Ecto neural progenitor cell (in vitro differentiated cells): ENCODE data around the gene SNX17.

Source experiments
- DNase-seq: peaks from one replicate; pipeline ENCODE4 v3.0.0-alpha.2; 2018; ENCODE audit warnings: low spot score

The SNX17 gene

GRCh38 chr2:27369471-27370025 lies 868 bp upstream of the SNX17 start:
- DNase-seq: no peak

DNA sequence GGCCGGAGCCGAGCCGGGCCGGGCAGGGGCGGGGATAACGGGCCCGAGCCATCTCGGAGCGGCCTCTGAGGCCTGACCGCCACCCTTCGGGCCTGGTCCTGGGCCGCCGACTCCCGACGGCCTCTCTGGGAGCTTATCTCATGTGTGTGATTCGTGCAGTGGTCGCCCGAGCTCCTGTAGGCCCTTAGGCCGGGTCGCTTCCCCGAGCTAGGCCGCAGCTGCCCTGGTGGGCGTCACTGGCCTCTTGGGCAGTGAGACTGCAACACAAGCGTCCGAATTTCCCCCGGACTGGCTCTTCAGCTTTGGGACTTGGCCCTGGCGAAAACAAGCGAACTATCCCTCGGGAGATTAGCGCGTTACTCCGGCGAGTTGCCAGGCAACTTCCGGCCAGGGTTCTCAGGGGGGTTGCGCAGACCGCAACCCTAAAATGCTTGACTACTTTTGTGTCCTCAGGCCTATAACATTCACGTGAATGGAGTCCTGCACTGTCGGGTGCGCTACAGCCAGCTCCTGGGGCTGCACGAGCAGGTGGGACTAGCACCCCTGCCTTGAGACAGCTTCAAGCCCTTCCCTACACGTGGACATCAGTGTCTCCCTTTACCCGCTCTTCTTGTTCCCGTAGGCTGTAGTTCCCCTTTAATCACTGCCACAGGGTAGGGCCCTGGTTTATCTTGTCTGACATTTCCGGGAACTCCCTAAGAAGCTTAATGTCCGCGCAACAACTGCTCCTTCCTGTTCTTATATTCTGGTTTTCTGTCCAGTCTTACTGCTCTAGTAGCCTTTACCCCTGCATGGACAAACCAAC lies 602 bp downstream of the SNX17 start:
- no peak for DNase-seq

GRCh38 chr2:27372937-27373336 lies 2.5 kb downstream of the SNX17 start:
- no peak for DNase-seq

DNA sequence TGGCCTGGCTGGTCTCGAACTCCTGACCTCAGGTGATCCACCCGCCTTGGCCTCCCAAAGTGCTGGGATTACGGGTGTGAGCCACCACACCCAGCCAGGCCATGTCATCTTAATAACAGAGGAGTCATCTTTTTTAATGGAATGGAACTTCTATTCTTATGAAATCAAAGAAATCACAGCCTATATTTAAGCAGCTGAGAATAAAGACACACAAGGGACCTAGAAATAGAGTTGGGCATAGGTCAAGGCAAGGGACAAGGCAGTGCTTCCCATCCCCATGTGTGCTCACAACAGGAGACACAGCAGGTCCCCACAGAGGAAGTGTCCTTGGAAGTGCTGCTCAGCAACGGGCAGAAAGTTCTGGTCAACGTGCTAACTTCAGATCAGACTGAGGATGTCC lies 3.2 kb downstream of the SNX17 start:
- no peak for DNase-seq

DNA sequence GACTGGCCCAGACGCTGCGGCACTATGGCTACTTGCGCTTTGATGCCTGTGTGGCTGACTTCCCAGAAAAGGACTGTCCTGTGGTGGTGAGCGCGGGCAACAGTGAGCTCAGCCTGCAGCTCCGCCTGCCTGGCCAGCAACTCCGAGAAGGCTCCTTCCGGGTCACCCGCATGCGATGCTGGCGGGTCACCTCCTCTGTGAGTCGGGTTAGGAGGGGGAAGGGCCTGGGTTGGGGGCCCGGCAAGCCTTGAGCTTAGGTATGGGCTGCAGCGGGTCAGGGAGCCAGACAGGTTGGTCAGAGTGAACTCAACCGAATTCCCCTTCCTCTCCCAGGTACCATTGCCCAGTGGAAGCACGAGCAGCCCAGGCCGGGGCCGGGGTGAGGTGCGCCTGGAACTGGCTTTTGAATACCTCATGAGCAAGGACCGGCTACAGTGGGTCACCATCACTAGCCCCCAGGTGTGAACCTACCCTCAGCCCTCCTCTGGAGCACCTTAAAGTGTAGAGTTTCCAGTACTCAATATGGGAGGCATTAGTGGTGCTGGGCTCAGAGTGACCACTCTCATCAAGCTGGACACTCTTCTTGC lies 5.2 kb downstream of the SNX17 start:
- DNase-seq: no peak

GRCh38 chr2:27376151-27376865 lies 5.9 kb downstream of the SNX17 start:
- DNase-seq: no peak

DNA sequence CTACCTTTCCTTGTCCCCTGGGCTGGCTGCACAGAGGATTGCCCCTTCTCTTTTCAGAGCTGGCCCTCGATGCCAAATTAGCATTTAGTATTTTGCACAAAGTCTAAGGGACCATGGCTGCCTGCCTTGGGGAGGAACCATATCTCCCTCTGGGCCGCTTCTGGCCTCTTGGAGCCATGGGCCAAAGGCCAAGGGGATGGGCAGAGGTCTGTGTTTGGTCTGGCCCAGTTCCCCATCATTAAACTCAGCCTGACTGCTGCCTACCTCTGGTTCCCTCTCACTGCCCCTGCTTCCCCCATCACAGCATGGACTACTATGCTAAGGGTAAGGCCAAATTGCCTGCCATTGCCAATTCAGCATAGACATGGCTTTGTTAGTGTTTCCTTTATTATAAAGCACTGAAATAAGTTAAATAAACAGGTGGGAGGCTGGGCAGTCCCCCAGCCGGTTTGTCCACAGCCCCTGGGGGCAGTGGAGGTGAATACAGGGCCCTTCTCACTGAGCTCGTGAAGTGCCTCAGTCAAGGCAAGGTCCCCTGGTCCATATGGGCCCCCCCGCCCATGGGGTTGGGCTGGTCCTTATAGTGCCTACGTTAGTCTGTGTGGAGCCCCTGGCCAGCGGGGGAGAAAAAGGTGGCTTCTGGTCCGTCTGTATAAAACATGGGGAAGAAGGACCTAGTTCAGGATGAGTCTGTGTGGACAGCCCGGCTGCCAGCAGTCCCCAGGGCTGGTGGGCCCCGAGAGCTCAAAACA lies 6.6 kb downstream of the SNX17 start:
- no peak for DNase-seq

GRCh38 chr2:27377618-27378095 lies 7.2 kb downstream of the SNX17 start:
- DNase-seq: no peak

DNA sequence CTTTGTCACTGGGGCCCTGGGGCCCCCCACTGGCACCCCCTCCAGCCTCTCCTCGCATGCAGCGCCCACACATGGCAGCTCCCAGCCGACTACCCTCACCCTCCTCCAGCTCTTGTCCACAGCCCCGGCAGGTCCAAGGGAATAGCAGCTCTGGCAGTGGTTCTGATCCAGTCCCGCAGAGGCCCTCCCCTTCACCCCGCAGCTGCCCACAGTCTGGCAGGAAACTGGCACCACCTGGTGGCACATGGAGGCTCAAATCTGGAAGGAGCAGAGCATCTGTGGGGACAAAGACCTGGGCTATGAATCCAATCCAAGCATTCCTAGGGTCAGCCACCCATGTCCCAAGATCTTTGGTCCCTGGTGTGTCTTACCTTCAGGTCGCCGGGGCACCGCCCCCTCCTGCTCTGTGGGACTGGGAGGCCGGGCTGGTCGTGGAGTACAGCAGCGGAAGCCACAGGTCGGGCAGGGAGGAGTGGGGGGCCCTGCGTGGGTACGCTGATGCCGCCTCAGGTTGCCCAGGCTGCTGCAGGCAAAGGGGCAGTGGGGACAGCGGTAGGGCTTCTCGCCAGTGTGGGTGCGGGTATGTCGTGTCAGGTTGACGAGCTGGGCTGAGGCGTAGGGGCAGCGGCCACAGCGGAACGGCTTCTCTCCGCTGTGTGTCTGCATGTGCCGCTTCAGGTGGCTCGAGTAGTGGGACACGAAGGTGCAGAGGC lies 7.8 kb downstream of the SNX17 start:
- no peak for DNase-seq

GRCh38 chr2:27378809-27379290 lies 8.4 kb downstream of the SNX17 start:
- no peak for DNase-seq

DNA sequence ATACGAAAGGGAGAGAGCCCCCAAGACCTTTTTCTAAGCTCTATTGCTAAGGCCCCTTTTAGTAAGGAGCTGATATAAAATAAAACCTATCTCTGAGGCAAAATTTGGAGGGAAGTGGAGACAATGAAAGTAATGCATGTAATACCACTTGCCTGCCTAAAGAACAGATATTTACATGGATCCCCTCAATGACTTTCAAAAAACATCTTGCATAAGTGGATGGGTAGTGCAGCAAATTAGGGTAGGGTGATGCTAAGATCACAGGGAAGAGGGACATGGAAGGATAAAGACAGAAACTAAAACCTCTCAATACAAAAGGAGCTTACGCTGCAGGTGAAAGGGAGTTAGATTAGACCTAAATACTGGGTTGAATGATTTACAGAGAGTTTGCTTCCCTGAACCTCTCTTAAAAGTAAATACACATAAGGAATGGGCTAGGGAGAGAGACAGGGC lies 9.0 kb downstream of the SNX17 start:
- no peak for DNase-seq

DNA sequence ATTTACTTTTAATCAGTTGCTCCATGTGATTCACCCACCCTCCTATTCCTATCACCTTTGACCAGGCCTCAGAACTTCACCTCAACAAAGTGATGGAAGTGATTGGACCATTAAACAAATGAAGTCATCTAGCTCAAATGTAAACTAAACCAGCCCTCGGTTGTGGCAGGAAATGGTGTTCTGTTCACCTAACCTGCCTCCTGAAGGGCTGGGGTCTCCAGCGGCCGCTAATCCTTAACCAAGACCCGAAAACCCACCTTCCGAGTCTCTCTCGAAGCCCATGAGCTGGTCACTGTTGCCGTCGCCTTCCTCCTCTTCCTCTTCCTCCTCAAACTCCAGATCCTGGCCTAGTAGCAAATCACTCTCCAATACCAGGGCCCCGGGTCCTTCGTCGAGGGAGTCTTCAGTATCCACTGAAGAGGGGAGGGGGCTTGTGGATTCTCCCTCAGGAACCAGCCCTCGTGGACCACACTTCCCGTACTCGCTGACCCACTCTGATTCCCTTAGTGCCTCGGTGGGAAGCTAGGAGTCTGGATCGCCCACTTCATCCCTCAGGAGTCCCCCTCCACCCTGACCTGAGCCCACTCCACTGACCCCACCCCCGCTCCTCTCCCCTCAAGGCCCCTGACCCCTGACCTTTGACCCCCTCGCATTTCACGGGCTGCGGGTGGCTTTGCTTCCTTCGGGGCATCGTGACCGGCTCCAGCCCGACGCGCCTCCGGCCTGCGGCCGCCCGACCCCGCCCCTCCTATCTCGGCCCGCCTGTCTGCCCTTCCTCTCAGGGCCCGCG lies 9.6 kb downstream of the SNX17 start:
- peak; percentile 90 for DNase-seq

DNA sequence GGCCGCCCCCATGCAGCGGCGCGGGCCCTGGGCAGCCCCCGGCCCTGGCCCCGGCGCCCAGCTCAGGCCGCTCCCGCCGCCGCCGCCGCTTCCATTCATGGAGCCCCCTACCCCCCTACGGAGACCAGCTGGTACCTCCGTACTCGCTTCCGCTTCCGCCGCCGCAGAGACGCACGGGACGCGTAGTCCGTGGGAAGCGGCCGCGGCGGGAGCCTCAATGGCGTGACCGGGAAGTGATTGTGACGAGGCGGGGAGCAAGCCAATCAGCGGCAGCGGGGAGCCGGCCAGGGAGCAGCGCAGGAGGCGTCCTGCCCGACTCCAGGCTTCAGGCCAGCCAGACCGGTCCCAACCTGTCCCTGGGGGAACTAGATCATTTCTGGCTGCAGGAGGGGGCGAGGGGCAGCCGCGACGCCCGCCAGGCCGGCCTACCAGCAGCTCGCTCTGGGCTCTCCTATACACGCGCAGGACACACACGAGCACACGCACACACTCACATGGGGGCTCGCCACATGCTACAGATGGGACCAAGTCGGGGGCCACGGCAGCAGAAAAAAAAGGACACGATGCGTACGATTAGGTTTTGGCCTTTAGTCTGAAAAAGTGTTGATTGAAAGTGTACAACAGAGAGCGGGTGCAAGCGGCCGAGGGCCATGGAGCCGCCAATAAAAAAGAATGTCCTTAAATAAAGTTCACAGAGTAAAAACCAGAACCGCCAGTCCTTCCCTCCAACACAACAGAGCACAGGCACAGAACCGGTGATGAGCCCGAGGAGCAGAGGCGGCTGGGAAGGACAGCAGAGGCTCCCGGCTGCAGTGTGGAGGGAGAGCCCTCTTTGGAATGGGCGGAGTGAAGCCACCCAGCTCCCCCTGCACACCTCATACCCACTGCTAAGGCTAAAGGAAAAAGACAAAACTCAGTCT lies 10.5 kb downstream of the SNX17 start, which contains the start of gene ZNF513:
ZNF513 (minus strand) TSS at position 109 of the 920 bp plus-strand sequence. CDS start 208 bp downstream, outside the sequence.
- DNase-seq: peak; percentile 97

GRCh38 chr2:27381577-27382181 lies 11.3 kb downstream of the SNX17 start:
- no peak for DNase-seq

DNA sequence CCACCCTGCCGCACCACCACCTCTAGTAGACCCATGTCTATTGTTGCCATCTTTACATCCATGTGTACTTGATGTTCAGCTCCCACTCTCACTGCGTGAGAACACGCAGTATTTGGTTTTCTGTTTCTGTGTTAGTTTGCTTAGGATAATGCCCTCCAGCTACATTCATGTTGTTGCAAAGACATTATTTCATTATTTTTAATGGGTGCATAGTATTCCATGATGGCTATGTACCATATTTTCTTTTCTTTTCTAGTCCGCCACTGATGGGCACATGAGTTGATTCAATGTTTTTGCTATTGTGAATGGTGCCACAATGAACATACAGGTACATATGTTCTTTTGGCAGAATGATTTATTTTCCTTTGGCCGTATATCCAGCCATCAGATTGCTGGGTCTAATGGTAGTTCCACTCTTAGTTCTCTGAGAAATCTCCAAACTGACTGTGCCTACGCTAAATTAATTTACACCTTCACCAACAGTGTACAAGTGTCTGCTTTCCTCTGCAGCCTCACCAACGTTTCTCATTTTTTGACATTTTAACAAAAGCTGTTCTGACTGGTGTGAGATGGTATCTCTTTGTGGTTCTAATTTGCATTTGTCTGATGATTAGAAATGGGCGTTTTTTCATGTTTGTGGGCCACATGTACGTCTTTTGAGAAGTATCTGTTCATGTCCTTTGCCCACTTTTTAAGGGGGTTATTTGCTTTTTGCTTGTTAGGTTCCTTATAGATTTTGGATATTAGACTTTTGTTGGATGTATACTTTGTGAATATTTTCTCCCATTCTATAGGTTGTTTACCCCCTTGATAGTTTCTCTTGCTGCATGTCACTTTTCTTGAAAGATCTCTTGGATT lies 20.6 kb downstream of the SNX17 start:
- no peak for DNase-seq

GRCh38 chr2:27393225-27393624 lies 22.8 kb downstream of the SNX17 start:
- DNase-seq: no peak

GRCh38 chr2:27398962-27399361 lies 28.5 kb downstream of the SNX17 start:
- no peak for DNase-seq
